Caco-2 (cell line): ENCODE data around the gene VWA7. TPM values are rescaled to one million over a fixed set of nuclear protein-coding genes. Genes with fewer than 3 reads are reported as not detected.

ENCODE experiments used
- BruUV-seq: library from RNA; stranded (reverse); fragments of 400-500 nt; replicated peaks from 2 replicates; lab custom pipeline; 2021; lab: Mats Ljungman, UMichigan
- CTCF ChIA-PET: fragments of 300-600 bp; sonication (Branson Sonifier 250); formaldehyde crosslinking; loops from one replicate; lab custom pipeline; 2022; ENCODE audit warnings: antibody characterized with exemption; lab: Charles Lee
- POLR2A ChIA-PET: fragments of 300-600 bp; sonication (Branson Sonifier 250); formaldehyde crosslinking; loops from one replicate; lab custom pipeline; 2022; ENCODE audit warnings: antibody characterized with exemption; lab: Charles Lee
- DNase-seq, 2 experiments: peaks; one replicate each; pipeline versions ENCODE4 v3.0.0 to v3.0.0-alpha.2; 2020 to 2022
- H3K27me3 ChIP-seq: replicated peaks from 2 replicates; pipeline ENCODE4 v1.6.0; 2011; ENCODE audit warnings: low read length; ENCODE audit not compliant: control insufficient read depth, insufficient read depth
- H3K36me3 ChIP-seq: 2 replicates; pipeline ENCODE4 v1.5.1; 2011; ENCODE audit warnings: low read length; ENCODE audit not compliant: control insufficient read depth, insufficient read depth
- H3K4me1 ChIP-seq: fragments of 250-450 bp; sonication (Bioruptor Pico); 2 replicates; pipeline ENCODE4 v1.5.1; 2020; ENCODE audit warnings: mild to moderate bottlenecking
- H3K4me3 ChIP-seq: 2 replicates; pipeline ENCODE4 v1.5.1; 2011; ENCODE audit warnings: low read depth, mild to moderate bottlenecking, control low read depth, low read length
- H3K9me3 ChIP-seq: fragments of 250-450 bp; sonication (Bioruptor Pico); 2 replicates; pipeline ENCODE4 v1.5.1; 2020; ENCODE audit warnings: mild to moderate bottlenecking, moderate library complexity
- H3K27ac Mint-ChIP-seq: one replicate; pipeline ENCODE4 v1.8.0; 2022; ENCODE audit warnings: mixed read lengths; ENCODE audit not compliant: unreplicated experiment
- H3K27me3 Mint-ChIP-seq: one replicate; pipeline ENCODE4 v1.8.0; 2022; ENCODE audit warnings: mixed read lengths; ENCODE audit not compliant: insufficient read depth, unreplicated experiment
- H3K36me3 Mint-ChIP-seq: one replicate; pipeline ENCODE4 v1.8.0; 2022; ENCODE audit warnings: mild to moderate bottlenecking, mixed read lengths; ENCODE audit not compliant: insufficient read depth, unreplicated experiment
- H3K4me1 Mint-ChIP-seq: one replicate; pipeline ENCODE4 v1.8.0; 2022; ENCODE audit warnings: low read depth, mixed read lengths; ENCODE audit not compliant: unreplicated experiment
- H3K4me3 Mint-ChIP-seq: one replicate; pipeline ENCODE4 v1.8.0; 2022; ENCODE audit warnings: mild to moderate bottlenecking, moderate library complexity, mixed read lengths; ENCODE audit not compliant: unreplicated experiment
- H3K9me3 Mint-ChIP-seq: one replicate; pipeline ENCODE4 v1.8.0; 2022; ENCODE audit warnings: mixed read lengths; ENCODE audit not compliant: unreplicated experiment
- CTCF ChIP-seq, 2 experiments: fragments of 200-600 bp in 1 of 2; IDR thresholded peaks; 1 replicate in 1 of 2; 2 replicates in 1 of 2; pipeline versions ENCODE4 v1.5.1 to v1.8.0; 2011 to 2022; ENCODE audit warnings: antibody characterized with exemption in 1 of 2, control low read depth in 1 of 2, inconsistent platforms in 1 of 2, low read depth in 1 of 2, low read length in 1 of 2, mild to moderate bottlenecking in 1 of 2, moderate library complexity in 1 of 2; ENCODE audit not compliant: insufficient read depth in 1 of 2, severe bottlenecking in 1 of 2, unreplicated experiment in 1 of 2
- intact Hi-C: fragments of 100-400 bp; cut with micrococcal nuclease; formaldehyde crosslinking; loops from one replicate; pipeline ENCODE4 v1.10.0; 2022; ENCODE audit not compliant: unreplicated experiment
- total RNA-seq: library from RNA; stranded (reverse); gene quantifications from 2 replicates; pipeline ENCODE4 v1.2.3, GENCODE V29; 2022

VWA7 gene
- total RNA-seq, 1 experiment from 2014 or later = 0.61 TPM

GRCh38 chr6:31781244-31782125 lies 4.4 kb upstream of the VWA7 start:
- DNase-seq = no peak
- H3K9me3 ChIP-seq = no peaks in the 10 kb centered on the region
- H3K36me3 Mint-ChIP-seq = peaks cover 56% of the 10 kb centered on the region
- intact Hi-C loops = no loop called here
- H3K27me3 Mint-ChIP-seq = no peaks in the 10 kb centered on the region
- no TSS peak for BruUV-seq
- H3K4me1 Mint-ChIP-seq = peaks cover 1% of the 10 kb centered on the region
- ChIA-PET CTCF (no interaction called here), POLR2A (interaction anchor here (0.6 kb wide), 1 partner anchor 158 kb away, joined by 4 read pairs; no protein-coding TSS in a partner anchor)
- no peak overlapping the region for H3K27ac Mint-ChIP-seq
- peaks cover 13% of the 10 kb centered on the region for H3K4me1 ChIP-seq
- H3K27me3 ChIP-seq = no peaks in the 10 kb centered on the region
- no peaks in the 10 kb centered on the region for H3K9me3 Mint-ChIP-seq
- H3K36me3 ChIP-seq = no peaks in the 10 kb centered on the region
- no peak for TF ChIP-seq CTCF (IDR thresholded peaks at IDR 0.05; ENCODE audit: insufficient read depth in 1 of 2, low read depth in 1 of 2, low read length in 1 of 2, severe bottlenecking in 1 of 2, unreplicated experiment in 1 of 2)
- H3K4me3 ChIP-seq = no peak overlapping the region
- no peak overlapping the region for H3K4me3 Mint-ChIP-seq

GRCh38 chr6:31780507-31781243 lies 3.5 kb upstream of the VWA7 start:
- TF ChIP-seq CTCF (IDR thresholded peaks at IDR 0.05; ENCODE audit: insufficient read depth in 1 of 2, low read depth in 1 of 2, low read length in 1 of 2, severe bottlenecking in 1 of 2, unreplicated experiment in 1 of 2) = no peak
- no TSS peak for BruUV-seq

GRCh38 chr6:31779908-31780307 lies 2.8 kb upstream of the VWA7 start:
- Histone ChIP-seq H3K36me3 (no peaks in the 10 kb centered on the region), H3K27me3 (no peaks in the 10 kb centered on the region), H3K4me1 (peaks cover 16% of the 10 kb centered on the region), H3K4me3 (no peak overlapping the region), H3K9me3 (no peaks in the 10 kb centered on the region)
- POLR2A ChIA-PET = no interaction called here
- Mint-ChIP-seq H3K9me3 (no peaks in the 10 kb centered on the region), H3K4me1 (peaks cover 5% of the 10 kb centered on the region), H3K4me3 (no peak overlapping the region), H3K27me3 (no peaks in the 10 kb centered on the region), H3K36me3 (peaks cover 54% of the 10 kb centered on the region), H3K27ac (no peak overlapping the region)
- CTCF ChIA-PET = no interaction called here
- TF ChIP-seq CTCF (IDR thresholded peaks at IDR 0.05; ENCODE audit: insufficient read depth in 1 of 2, low read depth in 1 of 2, low read length in 1 of 2, severe bottlenecking in 1 of 2, unreplicated experiment in 1 of 2) = no peak
- no TSS peak for BruUV-seq
- no peak for DNase-seq
- intact Hi-C loops = no loop called here

More at GRCh38 chr6:31780507-31781243, 3.5 kb upstream of the VWA7 start:
- Mint-ChIP-seq H3K27me3 (no peaks in the 10 kb centered on the region), H3K27ac (no peak overlapping the region), H3K4me1 (peaks cover 5% of the 10 kb centered on the region), H3K36me3 (peaks cover 62% of the 10 kb centered on the region), H3K9me3 (no peaks in the 10 kb centered on the region), H3K4me3 (no peak overlapping the region)
- Histone ChIP-seq H3K4me3 (no peak overlapping the region), H3K4me1 (peaks cover 16% of the 10 kb centered on the region), H3K36me3 (no peaks in the 10 kb centered on the region), H3K9me3 (no peaks in the 10 kb centered on the region), H3K27me3 (no peaks in the 10 kb centered on the region)
- DNase-seq = no peak
- CTCF ChIA-PET = no interaction called here
- intact Hi-C loops = no loop called here
- POLR2A ChIA-PET = no interaction called here
